GM19035 (cell line): ENCODE measurements around the gene ZNF20.

Source experiments
- ATAC-seq: cut with Tn5 transposase; IDR thresholded peaks from one replicate; pipeline ENCODE4 v1.9.1; 2021; ENCODE audit not compliant: unreplicated experiment

The ZNF20 gene

DNA sequence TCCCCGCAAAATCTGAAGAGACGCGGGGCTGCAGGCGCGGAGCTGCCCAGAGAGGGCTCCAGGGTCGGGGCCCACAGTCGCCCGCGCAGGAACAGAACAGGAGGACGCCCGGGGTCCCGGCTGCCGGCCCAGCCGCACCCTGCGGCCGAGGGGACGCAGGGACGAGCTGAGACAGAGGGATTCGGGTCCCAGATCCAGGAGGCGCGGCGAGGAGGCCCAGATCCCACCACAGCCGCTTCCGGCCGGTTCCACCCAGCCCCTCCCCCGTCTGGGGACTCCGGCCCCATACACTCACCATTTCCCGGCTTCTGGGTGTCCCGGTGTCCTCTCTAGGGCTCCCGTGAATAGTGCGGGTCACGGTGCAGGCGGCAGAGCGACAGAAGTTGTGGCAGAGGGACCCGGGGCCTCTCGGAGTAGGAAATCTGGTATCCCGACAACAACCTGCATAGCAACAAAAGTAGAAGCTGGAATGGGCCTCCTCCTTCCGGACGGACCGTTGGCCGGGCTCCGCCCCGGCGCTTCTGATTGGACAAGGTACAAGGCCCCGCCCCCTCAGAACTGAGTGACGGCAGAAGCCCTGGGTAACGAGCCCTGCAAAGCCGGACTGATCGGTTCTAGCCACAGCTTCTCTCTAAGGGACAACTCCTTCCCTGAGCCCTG is at the start of gene ZNF20:
ZNF20 (minus strand) TSS at position 466 of the 660 bp plus-strand sequence; CDS start at position 298, 168 bp downstream.
- peak; percentile 95 for ATAC-seq

DNA sequence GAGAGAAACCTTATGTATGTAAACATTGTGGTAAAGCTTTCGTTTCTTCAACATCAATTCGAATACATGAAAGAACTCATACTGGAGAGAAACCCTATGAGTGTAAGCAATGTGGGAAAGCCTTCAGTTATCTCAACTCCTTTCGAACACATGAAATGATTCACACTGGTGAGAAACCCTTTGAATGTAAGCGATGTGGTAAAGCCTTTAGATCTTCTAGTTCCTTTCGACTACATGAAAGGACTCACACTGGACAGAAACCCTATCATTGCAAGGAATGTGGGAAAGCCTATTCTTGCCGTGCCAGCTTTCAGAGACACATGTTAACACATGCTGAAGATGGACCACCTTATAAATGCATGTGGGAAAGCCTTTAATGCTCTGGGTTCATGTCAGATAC is 47.5 kb upstream of the ZNF20 start:
- no peak for ATAC-seq

DNA sequence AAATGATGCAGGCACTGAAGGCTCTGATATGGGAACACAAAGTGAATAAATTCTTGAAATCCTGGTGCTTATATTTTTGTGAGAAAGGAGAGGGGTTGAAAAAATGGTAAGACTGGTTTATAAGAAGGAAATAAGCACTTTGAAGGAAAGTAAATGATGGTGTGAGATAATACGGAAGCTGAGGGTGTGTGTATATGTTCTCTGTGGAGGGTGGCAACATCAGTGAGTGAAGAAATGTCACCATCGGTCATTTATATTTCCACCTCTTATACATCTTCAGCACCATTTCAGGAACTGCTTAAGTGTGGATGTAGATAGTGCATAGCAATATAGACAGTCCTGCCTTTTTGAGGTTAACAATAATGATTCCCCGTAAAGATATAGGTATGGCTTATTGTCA is 40.2 kb upstream of the ZNF20 start:
- ATAC-seq = no peak

DNA sequence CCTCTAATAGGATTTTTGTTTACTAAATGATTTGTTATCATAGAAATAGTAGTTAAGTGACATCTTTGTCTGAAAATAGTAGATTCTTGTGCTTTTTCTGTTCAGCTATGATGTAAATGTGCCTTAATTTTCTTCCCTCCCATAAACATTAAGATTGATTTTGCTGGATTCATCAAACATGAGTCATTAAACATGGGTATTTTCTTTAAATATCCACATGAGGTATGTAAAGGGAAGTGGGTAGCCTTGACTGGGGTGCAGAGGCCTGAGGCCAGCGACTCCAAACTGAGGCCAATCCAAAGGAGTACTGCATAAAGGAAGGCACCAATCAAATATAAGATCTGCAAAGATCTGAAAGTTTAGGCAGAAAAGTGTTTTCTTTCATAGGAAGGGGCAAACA is 26.5 kb upstream of the ZNF20 start:
- ATAC-seq = no peak

DNA sequence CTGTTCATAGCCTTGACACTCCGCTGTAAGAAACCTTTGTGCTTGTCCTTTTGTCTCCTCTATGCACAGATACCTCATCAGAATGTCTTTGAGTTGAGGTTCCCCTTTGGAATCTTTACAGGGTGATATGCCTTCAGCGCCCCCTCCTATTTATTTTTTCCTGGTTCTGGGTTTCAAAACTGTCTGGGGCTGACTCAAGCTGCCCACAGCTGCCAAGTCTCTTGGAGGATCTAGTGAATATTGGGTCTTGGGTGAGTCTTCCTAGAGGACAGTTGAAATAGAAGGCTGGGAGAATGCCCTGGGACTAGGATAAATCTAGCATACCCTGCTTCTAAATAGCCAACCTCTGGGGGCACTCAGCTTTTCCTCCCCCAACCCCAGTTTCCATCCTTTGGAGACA is 23.7 kb upstream of the ZNF20 start:
- ATAC-seq = no peak

DNA sequence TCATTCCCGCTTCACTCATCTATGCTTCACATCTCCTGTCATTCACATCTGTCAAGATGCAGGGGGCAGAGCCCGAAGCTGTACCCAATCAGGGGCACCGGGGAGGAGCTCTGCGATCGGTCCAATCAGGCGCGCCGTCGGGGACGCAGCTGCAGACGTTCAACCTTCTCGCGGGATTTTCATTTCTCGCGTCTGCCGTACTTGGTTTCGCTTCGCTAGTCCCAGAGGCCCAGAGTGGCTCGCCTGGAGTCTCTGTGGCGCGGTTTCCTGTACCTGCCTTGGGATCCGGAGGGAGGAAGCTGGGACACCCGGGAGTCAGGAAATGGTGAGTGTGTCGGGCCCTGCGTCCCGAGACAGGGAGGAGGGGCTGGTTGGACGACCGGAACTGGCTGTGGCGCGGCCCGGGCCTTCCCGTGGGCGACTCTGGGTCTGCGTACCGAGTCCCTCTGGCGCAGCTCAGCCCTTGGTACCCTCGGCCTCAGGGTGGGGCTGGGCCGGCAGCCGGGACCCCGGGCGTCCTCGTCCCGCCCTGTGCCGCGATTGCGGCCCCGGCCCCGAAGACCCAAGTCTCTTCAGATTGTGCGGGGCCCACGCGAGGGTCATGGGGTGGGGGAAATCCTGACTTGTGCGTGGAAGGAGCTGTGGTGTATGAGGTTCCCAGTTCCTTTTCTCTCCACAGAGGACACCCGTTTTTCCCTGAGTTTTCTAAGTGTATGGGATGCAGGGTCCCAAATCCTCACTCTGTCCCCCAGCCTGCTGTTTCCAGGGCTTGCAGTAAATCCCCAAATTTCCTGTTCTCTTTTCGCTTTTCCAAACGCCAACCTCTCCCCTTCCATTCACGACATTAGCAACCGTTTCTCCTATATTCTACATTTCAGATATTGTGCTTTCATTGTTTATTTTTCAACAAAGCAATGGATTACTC is 23.0 kb upstream of the ZNF20 start, which contains the start of gene ZNF136:
ZNF136 (plus strand) TSS at position 215 of the 925 bp plus-strand sequence; CDS start at position 323, 108 bp downstream.
- ATAC-seq = peak; percentile 94

DNA sequence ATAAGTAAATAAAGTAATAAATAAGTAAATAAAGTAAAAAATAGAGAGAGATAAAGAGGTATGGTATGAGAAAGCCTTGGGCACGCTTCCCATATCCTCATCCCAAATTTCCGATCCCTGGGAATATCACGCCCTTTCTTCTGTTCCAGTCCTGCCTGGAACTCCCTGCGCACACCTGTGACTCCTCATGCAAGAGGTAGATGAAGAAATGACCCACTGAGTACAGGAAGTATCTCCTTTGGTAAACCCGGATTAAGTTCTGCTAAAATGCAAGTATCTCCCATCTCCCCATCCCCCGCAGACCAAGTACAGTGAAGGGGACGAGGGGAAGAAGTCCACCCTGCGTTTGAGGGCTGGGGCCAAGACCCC is 22.3 kb upstream of the ZNF20 start:
- no peak for ATAC-seq

DNA sequence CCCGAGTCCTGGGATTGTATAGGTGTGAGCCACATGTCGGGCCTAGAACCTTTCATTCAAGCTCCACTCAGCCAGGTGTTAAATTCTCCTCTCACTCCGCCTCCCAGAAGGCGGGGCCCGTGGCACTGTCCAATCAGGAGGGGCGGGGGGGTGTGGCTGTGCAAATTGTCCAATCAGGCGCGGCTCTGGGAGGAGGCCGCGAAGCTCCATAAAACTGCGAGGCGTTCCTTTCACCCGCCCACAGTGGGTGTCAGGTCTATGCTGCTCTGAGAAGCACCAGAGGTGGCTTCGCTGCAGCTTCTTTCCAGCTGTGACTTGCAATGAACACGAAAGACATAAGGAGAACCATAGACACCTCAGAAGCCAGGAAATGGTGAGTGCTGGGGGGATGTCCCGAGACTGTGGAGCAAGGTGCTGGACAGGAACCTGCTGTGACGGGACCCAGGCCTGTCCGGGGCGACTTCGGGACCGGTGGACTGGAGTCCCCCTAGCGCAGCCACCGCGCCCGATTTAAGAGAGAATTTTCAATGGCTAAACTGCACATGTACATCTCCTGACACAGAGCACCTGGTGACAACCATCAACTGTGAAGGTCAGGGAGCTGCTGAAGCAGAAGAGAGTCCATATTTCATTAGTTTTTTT is 19.7 kb upstream of the ZNF20 start:
- no peak for ATAC-seq

DNA sequence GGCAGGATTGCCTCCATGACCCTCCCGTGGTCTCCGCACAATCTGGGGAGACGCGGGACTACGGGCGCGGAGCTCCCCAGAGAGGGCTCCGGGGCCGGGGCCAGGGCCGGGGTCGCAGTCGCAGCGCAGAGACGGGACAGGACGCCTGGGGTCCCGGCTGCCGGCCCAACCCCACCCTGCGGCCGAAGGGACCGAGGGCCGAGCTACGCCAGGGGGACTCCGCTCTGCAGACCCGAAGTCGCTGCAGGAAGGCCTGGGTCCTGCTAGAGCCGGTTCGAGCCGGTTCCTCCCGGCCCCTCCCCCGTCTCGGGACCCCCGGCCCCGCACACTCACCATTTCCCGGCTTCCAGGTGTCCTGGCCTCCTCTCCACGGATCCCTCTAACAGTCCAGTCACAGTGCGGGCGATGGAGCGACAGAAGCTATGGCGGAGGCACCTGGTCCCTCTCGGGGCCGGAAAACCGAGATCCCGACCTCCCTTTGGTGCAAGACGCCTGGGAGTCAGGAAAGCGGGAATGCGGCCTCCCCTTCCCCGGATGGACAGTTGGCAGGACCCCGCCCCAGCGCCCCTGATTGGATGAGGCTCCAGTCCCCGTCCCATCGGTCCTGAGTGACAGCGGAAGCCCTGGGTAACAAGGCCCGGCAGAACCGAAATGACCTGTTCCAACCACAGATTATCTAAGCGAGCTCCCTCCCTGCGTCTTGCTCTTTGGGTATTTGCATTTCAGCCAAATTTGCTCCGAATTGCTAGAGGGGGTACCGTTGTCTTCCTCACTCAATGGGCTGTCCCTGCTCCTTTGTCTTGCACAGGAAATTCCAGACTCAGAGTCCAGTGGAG is 16.3 kb upstream of the ZNF20 start, which contains the start of gene ZNF625:
ZNF625 (minus strand) TSS at position 512 of the 836 bp plus-strand sequence; CDS start at position 336, 176 bp downstream.
- ATAC-seq = peak; percentile 65

DNA sequence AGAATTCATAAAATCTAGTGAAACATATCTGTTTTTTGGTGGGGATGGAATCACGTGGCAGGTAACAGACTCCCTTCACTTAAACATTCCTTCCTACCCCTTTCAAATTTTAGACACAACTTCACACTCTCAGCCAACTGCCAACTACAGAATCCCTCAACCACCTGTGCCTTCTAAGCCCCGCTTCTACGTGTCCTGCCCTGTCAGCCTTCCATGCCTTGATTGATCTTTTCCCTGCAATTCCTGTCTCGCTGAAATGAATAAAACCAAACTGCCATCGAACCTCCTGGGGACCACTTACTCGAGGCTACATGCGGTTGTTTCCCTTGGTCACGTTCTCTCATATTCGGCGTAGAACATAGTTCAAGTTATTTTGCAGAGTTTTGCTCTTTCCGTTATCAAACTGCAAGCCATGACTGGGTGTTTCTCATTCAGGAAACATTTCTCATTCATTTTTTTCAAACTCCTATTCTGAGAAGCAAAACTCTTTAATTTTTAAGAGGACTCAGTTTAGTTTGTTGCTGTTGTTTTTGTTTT is 15.2 kb upstream of the ZNF20 start:
- ATAC-seq = no peak

DNA sequence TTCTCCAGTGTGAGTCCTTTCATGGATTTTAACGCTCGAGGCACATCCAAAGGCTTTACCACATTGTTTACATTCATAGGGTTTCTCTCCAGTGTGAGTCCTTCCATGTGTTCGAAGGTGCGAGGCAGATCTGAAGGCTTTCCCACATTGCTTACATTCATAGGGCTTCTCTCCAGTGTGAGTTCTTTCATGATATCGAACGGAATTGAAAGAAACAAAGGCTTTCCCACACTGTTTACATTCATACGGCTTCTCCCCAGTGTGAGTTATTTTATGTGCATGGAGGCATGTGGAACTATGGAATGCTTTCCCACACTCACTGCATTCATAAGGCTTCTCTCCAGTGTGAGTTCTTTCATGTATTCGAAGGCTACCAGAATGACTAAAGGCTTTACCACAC is 5.2 kb upstream of the ZNF20 start:
- ATAC-seq = no peak

DNA sequence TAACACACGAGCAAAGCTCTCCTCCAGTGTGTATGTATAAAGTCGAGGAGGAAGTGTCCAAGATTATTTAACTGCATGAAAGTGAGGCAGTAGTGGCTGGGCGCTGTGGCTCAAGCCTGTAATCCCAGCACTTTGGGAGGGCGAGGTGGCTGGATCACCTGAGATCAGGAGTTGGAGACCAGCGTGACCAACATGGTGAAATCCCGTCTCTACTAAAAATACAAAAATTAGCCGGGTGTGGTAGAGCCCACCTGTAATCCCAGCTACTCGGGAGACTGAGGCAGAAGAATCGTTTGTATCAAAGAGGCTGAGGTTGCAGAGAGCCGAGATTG is 1.2 kb upstream of the ZNF20 start:
- ATAC-seq = no peak

DNA sequence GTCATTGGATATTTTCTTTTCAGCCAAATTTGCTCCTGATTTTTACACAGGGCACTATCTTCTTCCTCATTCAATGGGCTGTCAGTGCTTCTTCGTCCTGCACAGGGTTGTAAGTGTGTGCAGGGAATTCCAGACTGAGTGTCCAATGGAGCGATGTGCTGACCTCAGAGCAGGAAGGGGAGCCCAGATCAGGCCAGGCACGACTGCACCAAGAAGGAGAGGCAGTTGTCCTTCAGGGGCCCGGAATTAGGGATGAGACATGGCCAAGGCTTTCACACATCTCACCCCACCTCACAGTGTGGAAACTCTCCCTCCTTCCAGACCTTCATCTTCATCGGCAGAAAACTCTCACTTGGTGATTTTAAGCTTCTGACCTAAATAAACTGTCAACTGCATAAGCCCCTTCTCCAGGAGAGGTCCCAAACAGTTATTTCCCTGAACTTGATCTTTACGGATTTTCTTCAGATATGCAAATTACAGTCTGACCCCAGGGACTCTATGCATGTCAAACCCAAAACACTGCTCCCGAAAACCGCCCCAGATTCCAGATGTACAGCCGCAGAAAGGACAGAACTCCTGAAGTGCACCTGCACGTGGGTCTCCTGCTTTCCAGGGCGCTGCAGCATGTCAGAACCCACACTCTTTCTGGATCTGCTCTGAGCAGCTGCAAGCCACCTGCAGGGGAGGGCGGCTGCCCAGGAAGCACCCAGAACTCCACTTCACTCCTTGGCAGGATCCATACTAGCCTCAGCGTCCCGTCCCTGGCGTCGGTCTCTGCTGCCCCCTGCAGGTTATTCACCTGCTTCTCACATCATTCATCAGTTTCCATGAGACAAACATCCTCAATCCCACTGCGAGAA is 625 bp upstream of the ZNF20 start:
- peak; percentile 8 for ATAC-seq

DNA sequence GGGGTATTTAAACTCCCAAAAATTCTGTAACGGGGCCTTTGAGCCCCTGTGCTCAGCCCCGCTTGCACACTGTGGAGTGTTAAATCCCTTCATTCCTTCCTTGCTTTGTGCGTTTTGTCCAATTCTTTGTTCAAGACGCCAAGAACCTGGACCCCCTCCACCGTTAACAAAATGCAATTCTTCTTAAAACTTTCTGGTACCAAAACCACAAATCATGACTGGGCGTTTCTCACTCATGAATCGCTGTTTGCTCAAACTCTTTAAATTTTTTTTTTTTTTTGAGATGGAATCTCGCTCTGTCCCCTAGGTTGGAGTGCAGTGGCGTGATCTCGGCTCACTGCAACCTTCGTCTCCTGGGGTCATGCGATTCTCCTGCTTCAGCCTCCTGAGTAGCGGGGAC is 881 bp downstream of the ZNF20 start:
- ATAC-seq = no peak

DNA sequence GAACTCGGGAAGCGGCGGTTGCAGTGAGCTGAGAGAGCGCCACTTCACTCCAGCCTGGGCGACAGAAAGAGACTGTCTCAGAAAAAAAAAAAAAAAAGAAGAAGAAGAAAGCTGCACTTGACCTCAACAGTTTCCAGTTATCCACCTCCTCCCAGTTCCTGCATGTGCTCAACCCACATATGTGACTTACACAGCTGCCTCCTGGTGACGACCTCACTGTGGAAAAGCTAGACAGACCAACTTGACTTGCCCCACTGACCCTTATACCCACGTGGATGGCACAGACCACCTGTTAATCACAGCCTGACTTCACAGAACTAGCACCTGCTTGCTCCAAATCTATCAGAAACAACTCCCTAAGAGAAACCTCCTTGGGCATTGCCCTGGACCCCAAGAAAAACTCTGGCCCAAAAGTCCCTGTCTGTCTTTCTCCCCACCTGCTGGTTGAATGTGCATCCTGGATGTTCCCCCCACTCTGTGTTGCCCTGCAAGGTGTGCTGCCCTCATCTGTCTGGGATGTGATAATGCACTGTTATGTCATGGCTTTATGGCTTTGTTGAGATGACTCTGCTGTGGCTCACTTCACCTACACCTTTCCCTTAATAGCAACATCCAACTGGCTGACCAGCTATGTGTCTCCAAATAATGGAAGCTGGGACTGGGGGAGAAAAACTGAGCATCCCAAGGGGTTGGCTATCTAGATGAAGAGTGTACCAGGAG is 2.8 kb downstream of the ZNF20 start:
- ATAC-seq = no peak

DNA sequence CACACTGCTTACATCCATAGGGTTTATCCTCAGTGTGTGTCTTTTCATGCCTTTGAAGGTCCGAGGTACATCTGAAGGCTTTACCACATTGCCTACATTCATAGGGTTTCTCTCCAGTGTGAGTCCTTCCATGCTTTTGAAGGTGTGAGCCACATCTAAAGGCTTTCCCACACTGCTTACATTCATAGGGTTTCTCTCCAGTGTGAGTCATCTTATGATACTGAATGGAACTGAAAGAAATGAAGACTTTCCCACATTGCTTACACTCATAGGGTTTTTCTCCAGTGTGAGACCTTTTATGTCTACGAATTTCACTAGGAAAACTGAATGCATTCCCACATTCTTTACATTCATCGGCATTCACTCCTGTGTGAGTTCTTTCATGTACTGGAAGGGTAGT is 7.1 kb downstream of the ZNF20 start:
- ATAC-seq = no peak

DNA sequence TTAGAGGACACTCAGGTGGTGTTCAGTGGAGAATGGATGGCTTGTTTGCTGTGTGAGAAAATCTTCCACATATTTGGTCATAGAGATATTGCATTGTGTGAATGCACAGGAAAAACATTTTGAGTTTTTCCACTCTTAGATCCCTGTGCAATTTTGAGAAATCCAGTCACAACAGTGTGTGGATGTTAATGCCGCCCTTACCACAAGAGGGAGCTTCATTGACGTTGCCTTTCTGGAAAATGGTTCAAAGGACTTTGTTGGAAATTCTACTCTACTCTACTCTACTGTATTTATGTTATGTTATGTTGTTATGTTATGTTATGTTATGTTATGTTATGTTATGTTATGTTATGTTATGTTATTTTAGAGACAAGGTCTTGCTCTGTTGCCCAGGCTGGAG is 13.4 kb downstream of the ZNF20 start:
- no peak for ATAC-seq

DNA sequence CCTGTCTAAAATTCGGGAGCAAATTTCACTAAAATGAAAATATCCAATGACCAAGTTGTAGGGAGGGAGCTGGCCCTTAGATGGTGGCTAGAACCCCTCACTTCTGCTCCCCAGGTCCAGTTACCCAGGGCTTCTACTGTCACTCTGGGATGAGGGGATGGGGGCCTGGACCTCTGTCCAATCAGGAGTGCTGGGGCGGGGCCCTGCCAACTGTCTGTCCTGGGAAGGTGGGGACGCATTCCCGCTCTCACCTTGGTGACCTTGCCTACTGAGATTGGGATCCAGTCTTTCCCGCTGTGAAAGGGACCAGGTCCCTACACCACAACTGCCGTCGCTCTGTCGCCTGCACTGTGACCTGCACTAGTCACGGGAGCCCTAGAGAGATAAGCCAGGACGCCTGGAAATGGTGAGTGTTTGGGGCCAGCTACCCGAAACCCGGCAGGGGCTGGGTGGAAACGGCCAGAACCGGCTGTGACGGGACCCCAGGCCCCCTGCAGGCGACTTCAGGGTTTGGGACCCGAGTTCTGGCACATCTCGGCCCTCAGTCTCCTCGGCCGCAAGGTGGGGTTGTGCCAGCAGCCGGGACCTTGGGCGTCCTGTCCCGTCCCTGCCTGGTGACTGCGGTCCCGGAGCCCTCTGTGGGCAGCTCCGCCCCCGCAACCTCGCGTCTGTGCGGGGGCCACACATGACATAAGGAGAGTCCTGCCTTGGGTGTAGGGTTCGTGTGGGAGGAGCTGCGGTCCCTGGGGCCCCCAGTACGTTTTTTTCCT is 22.8 kb downstream of the ZNF20 start:
- ATAC-seq = no peak
